NCI-H526 (cell line): Measurements from ENCODE around the gene HEATR5A.
"Not testable (repeated sequence)": the region's sequence is repeated elsewhere in the genome, so short reads cannot be mapped to it uniquely, and the experiment has no call there.

ENCODE experiments used
- DNase-seq, 2 experiments: peaks; one replicate each; lab custom pipeline; 2025; lab: John Stamatoyannopoulos, UW

Gene HEATR5A

DNA sequence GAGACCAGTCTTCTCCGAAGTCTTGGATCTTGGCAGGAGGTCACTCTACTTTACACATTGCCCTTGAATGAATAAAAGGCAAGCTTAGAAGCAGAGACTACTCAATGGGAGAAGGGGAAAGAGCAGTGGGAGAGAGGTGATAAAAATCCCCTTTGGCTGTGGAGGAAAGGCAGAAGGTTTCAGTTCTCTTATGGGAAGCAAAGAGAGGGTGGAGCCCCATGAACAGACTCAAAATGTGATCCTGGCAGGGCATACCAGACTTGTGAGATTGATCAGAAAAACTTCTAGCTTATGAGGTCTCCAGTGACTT lies 163.2 kb downstream of the HEATR5A start:
- no peak for DNase-seq

DNA sequence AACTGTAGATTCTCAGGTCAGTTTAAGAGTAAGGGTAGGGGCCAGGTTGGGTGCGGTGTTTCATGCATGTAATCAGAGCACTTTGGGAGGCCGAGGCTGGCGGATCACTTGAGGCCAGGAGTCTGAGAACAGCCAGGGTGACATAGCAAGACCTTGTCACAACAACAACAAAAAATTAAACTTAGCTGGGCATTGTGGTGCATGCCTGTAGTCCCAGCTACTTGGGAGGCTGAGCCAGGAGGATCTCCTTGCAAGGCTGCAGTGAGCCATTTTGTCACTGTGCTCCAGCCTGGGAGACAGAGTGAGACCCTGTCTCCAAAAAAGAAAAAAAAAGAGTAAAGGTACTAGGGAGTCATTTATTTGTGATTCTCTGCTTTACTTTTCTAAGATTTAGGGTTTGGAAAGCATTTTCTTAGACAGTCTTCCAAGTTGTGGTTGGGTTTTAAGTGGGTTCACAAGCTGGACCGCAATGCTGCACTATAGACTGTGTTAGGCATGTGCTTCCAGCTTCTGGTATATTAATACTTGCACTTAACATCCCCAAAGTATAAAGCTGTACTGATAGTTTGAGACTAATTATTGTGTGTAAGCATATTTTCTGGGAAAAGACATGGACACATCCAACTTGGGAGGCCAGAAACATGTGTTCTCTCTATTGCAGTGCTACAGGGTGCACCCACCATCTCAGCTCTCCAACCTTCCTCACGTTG lies 163.7 kb downstream of the HEATR5A start:
- no peak for DNase-seq

DNA sequence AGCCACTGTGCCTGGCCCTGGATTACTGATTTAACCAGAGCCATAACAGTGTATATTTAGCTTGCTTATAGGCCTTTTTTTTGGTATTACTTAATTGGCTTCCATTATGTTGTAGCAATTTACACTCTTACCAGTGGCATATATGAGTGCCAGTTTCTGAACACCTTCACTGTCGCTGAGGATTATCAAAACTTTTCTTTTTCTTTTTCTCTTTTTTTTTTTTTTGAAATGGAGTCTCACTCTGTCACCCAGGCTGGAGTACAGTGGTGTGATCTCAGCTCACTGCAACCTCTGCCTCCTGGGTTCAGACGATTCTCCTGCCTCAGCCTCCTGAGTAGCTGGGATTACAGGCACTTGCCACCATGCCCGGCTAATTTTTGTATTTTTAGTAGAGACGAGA lies 164.4 kb downstream of the HEATR5A start:
- DNase-seq: not testable (repeated sequence)

DNA sequence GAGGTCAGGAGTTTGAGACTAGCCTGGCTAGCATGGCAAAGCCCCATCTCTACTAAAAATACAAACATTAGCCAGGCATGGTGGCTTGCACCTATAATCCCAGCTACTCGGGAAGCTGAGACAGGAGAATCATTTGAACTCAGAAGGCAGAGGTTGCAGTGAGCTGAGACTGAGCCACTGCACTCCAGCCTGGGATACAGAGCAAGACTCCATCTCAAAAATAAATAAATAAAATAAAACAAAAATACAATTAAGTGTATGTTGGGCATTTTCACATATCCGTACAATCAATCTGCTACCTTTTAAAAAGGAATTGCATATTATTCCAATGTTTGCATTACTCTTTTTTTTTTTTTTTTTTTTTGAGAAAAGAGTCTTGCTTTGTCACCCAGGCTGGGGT lies 165.1 kb downstream of the HEATR5A start:
- DNase-seq: no peak

DNA sequence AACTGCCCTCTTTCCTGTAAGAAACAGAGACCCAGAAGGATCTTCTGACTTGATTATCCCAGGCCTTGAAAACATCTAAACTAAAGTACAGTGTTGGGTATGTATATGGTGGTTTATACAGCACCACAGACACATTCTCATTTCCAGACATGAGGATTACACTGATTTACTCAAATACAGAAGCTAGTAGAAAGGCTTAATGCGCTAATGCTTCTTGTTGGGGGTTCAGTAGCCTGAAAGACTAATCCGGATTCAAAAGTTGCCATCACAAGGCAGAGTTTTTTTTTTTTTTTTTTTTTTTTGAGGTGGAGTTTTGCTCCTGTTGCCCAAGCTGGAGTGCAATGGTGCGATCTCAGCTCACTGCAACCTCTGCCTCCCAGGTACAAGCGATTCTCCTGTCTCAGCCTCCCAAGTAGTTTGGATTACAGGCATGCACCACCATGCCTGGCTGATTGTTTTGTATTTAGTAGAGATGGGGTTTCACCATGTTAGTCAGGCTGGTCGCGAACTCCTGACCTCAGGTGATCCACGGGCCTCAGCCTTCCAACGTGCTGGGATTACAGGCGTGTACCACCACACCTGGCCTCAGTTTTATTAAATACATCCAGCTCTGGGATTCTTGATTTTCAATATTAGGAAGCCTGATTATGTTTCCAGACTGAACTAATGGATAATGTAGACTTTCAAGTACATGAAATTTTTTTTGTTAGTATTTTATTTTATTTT lies 166.4 kb downstream of the HEATR5A start:
- no peak for DNase-seq

DNA sequence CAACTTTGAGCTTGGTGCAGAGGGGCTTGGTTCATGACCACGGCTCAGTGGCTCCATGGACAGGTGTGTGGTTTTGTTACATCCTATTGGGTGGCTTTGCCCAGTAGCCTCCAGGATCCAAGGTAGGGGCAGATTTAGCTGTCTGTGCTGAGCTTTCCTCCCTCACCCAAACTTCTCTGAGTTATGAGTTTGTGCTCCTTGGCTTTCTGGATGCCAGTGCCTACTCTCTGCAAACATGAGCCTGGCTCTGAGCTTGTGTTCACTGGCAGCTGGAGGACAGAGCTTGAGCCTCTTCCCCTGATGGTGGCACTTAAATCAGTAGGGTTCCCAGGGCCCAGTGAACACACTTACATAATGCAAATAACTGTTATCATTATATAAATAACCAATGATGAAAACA lies 167.5 kb downstream of the HEATR5A start:
- DNase-seq: no peak

DNA sequence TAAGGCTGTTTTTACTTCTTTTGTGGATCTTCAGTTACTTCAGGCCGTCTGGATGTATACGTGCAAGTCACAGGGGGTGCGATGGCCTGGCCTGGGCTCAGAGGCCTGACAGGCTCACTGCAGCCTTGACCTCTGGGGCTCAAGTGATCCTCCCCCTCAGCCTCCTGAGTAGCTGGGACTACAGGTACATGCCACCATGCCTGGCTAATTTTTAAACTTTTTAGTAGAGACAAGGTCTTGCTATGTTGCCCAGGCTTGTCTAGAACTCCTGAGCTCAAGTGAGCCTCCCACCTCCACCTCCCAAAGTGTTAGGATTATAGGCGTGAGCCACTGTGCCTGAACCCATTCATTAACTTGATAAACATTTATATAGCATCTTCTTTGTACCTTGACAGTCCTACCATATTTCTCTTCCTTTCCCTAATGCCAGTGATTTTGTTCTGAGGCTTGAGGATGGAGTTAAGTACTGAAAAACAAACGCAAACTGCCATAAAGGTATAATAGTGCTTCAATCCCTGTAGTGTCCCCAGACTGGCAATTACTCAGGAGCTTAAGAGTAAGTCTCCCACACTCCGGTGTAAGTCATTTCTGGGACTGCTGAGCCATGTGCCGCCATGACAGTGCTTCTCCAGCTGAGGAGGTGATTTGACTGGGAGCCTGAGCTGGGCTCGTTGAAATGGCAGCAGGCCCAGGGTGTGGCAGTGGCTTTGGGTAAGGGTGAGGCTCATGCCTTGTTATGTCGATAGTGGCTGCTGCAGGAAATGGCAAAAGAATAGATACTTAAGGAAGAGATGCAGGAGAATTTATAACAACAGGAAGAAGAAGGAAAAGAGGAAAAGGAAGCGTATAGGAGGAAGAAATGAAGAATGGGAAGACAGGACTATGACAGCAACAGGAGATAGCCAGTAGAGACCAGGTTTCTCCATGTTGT lies 169.1 kb downstream of the HEATR5A start:
- no peak for DNase-seq

DNA sequence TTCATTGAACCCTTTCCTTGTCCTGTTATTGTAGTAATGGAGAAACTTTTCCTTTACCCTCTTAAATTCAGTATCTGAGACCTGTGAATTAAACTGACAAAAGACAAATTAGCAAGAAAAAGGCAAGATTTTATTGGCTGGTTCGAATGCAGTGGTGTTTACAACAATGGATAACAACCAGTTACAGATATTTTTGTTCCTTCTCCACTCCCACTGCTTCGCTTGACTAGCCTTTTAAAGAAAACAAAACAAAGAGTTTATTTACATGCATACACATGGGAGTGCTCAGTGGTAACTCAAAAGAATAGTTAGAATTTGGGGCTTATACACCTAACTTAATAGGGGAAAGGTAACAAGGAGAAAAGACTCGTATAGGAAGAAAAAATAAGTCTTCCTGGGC lies 175.7 kb downstream of the HEATR5A start:
- DNase-seq: no peak

DNA sequence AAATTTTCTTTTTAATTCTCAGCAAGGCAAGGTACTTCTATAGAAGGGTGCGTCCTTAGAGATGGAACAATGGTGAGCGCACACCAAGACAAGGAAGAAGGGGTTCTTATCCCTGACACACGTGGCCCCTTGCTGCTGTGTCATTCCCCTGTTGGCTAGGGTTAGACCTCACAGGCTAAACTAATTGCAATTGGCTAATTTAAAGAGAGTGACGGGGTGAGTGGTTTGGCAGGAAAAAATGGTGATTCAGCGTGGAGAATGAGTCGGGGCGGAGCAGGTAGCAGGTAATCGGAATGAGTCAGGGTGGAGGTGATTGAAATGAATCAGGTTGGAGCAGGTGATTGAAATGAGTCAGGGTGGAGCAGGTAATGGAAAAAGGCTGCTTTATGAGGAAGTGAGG lies 176.5 kb downstream of the HEATR5A start:
- no peak for DNase-seq

DNA sequence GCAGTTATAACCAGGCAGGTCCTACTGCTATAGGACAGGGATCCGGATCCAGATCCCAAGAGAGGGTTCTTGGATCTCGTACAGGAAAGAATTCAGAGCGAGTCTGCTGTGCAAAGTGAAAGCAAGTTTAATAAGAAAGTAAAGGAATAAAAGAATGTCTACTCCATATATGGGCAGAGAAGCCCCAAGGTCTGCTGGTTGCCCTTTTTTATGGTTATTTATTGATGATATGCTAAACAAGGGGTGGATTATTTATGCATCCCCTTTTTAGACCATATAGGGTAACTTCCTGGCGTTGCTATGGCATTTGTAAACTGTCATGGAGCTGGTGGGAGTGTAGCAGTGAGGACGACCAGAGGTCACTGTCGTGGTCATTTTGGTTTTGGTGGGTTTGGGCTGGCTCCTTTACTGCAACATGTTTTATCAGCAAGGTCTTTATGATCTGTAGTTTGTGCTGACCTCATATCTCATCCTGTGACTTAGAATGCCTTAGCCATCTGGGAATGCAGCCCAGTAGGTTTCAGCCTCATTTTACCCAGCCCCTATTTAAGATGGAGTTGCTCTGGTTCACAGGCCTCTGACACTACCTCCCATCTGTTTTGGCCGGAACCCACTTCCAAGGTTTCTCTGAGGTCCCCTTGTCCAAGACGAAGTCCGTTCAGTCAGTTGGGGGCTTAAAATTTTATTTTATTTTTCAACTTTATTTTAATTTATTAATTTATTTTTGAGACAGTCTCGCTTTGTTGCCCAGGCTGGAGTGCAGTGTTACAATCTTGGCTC lies 178.0 kb downstream of the HEATR5A start:
- not testable (repeated sequence) for DNase-seq
